Breast epithelium (tissue), 3 donors: ENCODE measurements around the gene TNS3.

Experiments used
- CTCF ChIP-seq, 3 donors: fragments of 450-650 bp; IDR thresholded peaks; one replicate each; pipeline ENCODE4 v1.5.1; 2016 to 2017; ENCODE audit warnings: antibody characterized with exemption in 3 of 3, mild to moderate bottlenecking in 3 of 3, moderate library complexity in 3 of 3
- POLR2AphosphoS5 ChIP-seq, 3 donors: sonication (generic); formaldehyde crosslinking; IDR thresholded peaks; one replicate each; pipeline ENCODE4 v1.6.1; 2017; ENCODE audit warnings: antibody characterized with exemption in 3 of 3

DNA sequence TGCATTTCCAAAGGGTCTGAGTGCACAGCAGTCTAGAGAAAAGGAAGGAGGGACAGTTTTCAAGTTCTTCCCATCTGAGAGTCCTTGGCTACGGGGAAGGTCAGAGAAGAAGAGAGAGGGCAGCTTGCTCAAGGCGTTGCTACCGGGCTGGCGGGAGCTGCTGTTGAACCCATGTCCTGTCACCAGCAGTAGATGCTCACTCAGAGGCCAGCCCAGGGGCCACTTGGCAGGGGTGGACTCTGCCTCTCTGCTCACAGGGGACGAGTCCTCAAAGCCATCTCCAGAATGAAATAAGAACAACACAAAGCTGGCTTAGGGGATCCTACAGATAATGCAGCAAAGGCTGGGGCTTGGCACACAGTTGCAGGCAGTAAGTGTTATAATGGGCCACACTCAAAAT lies 231.5 kb downstream of the TNS3 start:
- no peak for TF ChIP-seq CTCF (IDR thresholded peaks at IDR 0.05)
- TF ChIP-seq POLR2AphosphoS5 (IDR thresholded peaks at IDR 0.05), result no peak
